K562 (cell line): ENCODE measurements around the gene CCR5AS.

Experiments used
- BCOR ChIP-seq: fragments of 450-650 bp; IDR thresholded peaks from 2 replicates; pipeline ENCODE4 v1.6.1; 2016
- CBFA2T3 ChIP-seq: fragments of 450-650 bp; IDR thresholded peaks from 2 replicates; pipeline ENCODE4 v1.6.1; 2017
- ELF1 ChIP-seq: fragments of 200-800 bp; sonication (Bioruptor generic); IDR thresholded peaks from 2 replicates; pipeline ENCODE4 v1.6.1; 2016; ENCODE audit warnings: missing genetic modification characterization, missing compliant biosample characterization
- ETV5 ChIP-seq: sonication (generic); formaldehyde crosslinking; IDR thresholded peaks from 2 replicates; pipeline ENCODE4 v1.4.0; 2020; ENCODE audit warnings: low read depth, mild to moderate bottlenecking, missing genetic modification reagents
- FIP1L1 ChIP-seq: fragments of 200-400 bp; formaldehyde crosslinking; IDR thresholded peaks from 2 replicates; pipeline ENCODE4 v1.6.1; 2018; ENCODE audit warnings: mild to moderate bottlenecking, low read depth, low read length; ENCODE audit not compliant: poor library complexity, severe bottlenecking
- GTF2B ChIP-seq: IDR thresholded peaks from 2 replicates; pipeline ENCODE4 v1.6.1; 2011; ENCODE audit not compliant: insufficient read length; ENCODE audit errors: extremely low read depth
- JUND ChIP-seq, 2 experiments: IDR thresholded peaks; 2 replicates in 1 of 2; 3 replicates in 1 of 2; pipeline ENCODE4 v1.6.1; 2011; ENCODE audit warnings: borderline replicate concordance in 2 of 2, low read depth in 2 of 2, low read length in 2 of 2, improper control_type of control experiment in 1 of 2, missing biosample characterization in 1 of 2, missing genetic modification characterization in 1 of 2, missing genetic modification reagents in 1 of 2
- MAFG ChIP-seq: fragments of 450-650 bp; conservative IDR thresholded peaks from 2 replicates; pipeline ENCODE4 v1.6.1; 2016; ENCODE audit warnings: missing genetic modification characterization, missing compliant biosample characterization
- MAZ ChIP-seq, 2 experiments: fragments of 450-650 bp in 1 of 2; sonication (generic) in 1 of 2; formaldehyde crosslinking; IDR thresholded peaks in 1 of 2; conservative IDR thresholded peaks in 1 of 2; 2 replicates each; pipeline versions ENCODE4 v1.4.0 to v1.5.0; 2020; ENCODE audit warnings: mild to moderate bottlenecking in 1 of 2, missing genetic modification reagents in 1 of 2
- MEIS2 ChIP-seq: fragments of 450-650 bp; IDR thresholded peaks from 2 replicates; pipeline ENCODE4 v1.6.1; 2014; ENCODE audit warnings: mild to moderate bottlenecking; ENCODE audit not compliant: partially characterized antibody
- MIER1 ChIP-seq: fragments of 450-650 bp; IDR thresholded peaks from 2 replicates; pipeline ENCODE4 v1.6.1; 2016; ENCODE audit warnings: antibody characterized with exemption, mild to moderate bottlenecking, low read depth
- NUFIP1 ChIP-seq: fragments of 450-650 bp; IDR thresholded peaks from 2 replicates; pipeline ENCODE4 v1.6.1; 2018; ENCODE audit not compliant: partially characterized antibody
- RFX5 ChIP-seq: IDR thresholded peaks from 2 replicates; pipeline ENCODE4 v1.6.1; 2011; ENCODE audit warnings: low read depth, mild to moderate bottlenecking, improper control_type of control experiment, low read length
- RNF2 ChIP-seq: sonication (generic); IDR thresholded peaks from 2 replicates; pipeline ENCODE4 v1.6.1; 2016
- TOE1 ChIP-seq, 2 experiments: fragments of 450-650 bp in 1 of 2; sonication (generic) in 1 of 2; formaldehyde crosslinking in 1 of 2; IDR thresholded peaks; 2 replicates each; pipeline versions ENCODE4 v1.7.1 to v1.8.0; 2016 to 2022; ENCODE audit warnings: borderline replicate concordance in 2 of 2, mild to moderate bottlenecking in 2 of 2, antibody characterized with exemption in 1 of 2, inconsistent platforms in 1 of 2, low read depth in 1 of 2, missing genetic modification reagents in 1 of 2, moderate library complexity in 1 of 2
- TSC22D4 ChIP-seq: fragments of 450-650 bp; IDR thresholded peaks from 2 replicates; pipeline ENCODE4 v1.6.1; 2016; ENCODE audit warnings: missing genetic modification characterization, missing biosample characterization, control low read depth
- VEZF1 ChIP-seq: fragments of 200-800 bp; sonication (Bioruptor generic); IDR thresholded peaks from 2 replicates; pipeline ENCODE4 v1.6.1; 2017; ENCODE audit warnings: missing genetic modification characterization, missing compliant biosample characterization
- ZBTB17 ChIP-seq: fragments of 450-650 bp; formaldehyde crosslinking; IDR thresholded peaks from 2 replicates; pipeline ENCODE4 v1.4.0; 2020; ENCODE audit warnings: mild to moderate bottlenecking
- ZNF174 ChIP-seq: fragments of 250-450 bp; sonication (Bioruptor Pico); IDR thresholded peaks from 2 replicates; pipeline ENCODE4 v1.4.0; 2020; ENCODE audit warnings: mild to moderate bottlenecking
- ZNF24 ChIP-seq: fragments of 450-650 bp; IDR thresholded peaks from 2 replicates; pipeline ENCODE4 v1.6.1; 2016
- ZNF311 ChIP-seq: fragments of 250-450 bp; sonication (Bioruptor Pico); IDR thresholded peaks from 2 replicates; pipeline ENCODE4 v1.4.0; 2020; ENCODE audit warnings: mild to moderate bottlenecking, moderate library complexity
- ZNF316 ChIP-seq: fragments of 450-650 bp; IDR thresholded peaks from 2 replicates; pipeline ENCODE4 v1.6.1; 2016
- ZNF324 ChIP-seq: fragments of 250-450 bp; sonication (Bioruptor Pico); IDR thresholded peaks from 2 replicates; pipeline ENCODE4 v1.4.0; 2020; ENCODE audit warnings: mild to moderate bottlenecking
- ZNF41 ChIP-seq: fragments of 250-450 bp; sonication (Bioruptor Pico); conservative IDR thresholded peaks from 2 replicates; pipeline ENCODE4 v1.4.0; 2020; ENCODE audit warnings: mild to moderate bottlenecking
- ZNF589 ChIP-seq: fragments of 200-800 bp; sonication (Bioruptor generic); IDR thresholded peaks from 2 replicates; pipeline ENCODE4 v1.6.1; 2016; ENCODE audit warnings: low read depth, missing genetic modification characterization, missing compliant biosample characterization
- ZNF740 ChIP-seq, 3 experiments: fragments of 200-800 bp in 1 of 3; sonication (Bioruptor generic) in 1 of 3; sonication (generic) in 1 of 3; formaldehyde crosslinking in 1 of 3; IDR thresholded peaks; 2 replicates each; pipeline versions ENCODE4 v1.6.1 to v1.8.0; 2016 to 2022; ENCODE audit warnings: mild to moderate bottlenecking in 2 of 3, missing compliant biosample characterization in 2 of 3, missing genetic modification characterization in 2 of 3, missing genetic modification reagents in 1 of 3
- ZNF79 ChIP-seq: fragments of 250-450 bp; sonication (Bioruptor Pico); IDR thresholded peaks from 2 replicates; pipeline ENCODE4 v1.4.0; 2020; ENCODE audit warnings: low read depth, mild to moderate bottlenecking, moderate library complexity

Gene CCR5AS

GRCh38 chr3:46416125-46416810, 9.4 kb upstream of the CCR5AS start (continued):
- peak; percentile 86 for TF ChIP-seq VEZF1
- peak; percentile 57; the same call in 1 of the 2 replicates for TF ChIP-seq ZNF589 (CRISPR knock-in tag)
- TF ChIP-seq ZNF24: no peak
- TF ChIP-seq ZNF316: peak; percentile 29; the same call in 1 of the 2 replicates
- TF ChIP-seq MIER1: no peak
- TF ChIP-seq ZNF79 (CRISPR knock-in tag): 0 out of 2 replicates have a peak, but pooled peaks have one; percentile 8
- TF ChIP-seq RNF2: 0 out of 2 replicates have a peak, but pooled peaks have one; percentile 18
- peak; percentile 64 for TF ChIP-seq MAFG (tag)
- peak; percentile 42; the same call in 1 of the 2 replicates for TF ChIP-seq CBFA2T3
- no peak for TF ChIP-seq NUFIP1
- TF ChIP-seq FIP1L1: no peak
- TF ChIP-seq GTF2B: no peak
- no peak for TF ChIP-seq ZNF174
- TF ChIP-seq BCOR: no peak
- no peak for TF ChIP-seq TSC22D4 (tag)
- TF ChIP-seq ZNF41 (CRISPR knock-in tag): no peak
- peak; percentile 62 to 85 for TF ChIP-seq MAZ (CRISPR knock-in tag; conservative IDR thresholded peaks at IDR 0.05 in 1 of 2, IDR thresholded peaks at IDR 0.05 in 1 of 2)
- TF ChIP-seq TOE1 (IDR thresholded peaks at IDR 0.05; ENCODE audit: borderline replicate concordance): no peak
- TF ChIP-seq TOE1 (CRISPR knock-in tag; IDR thresholded peaks at IDR 0.05; ENCODE audit: borderline replicate concordance, low read depth): no peak
- TF ChIP-seq JUND (IDR thresholded peaks at IDR 0.05; ENCODE audit: borderline replicate concordance, low read depth, low read length): no peak
- no peak for TF ChIP-seq JUND (tag; IDR thresholded peaks at IDR 0.05; ENCODE audit: borderline replicate concordance, low read depth, low read length)
- TF ChIP-seq ELF1 (tag): no peak
- peak; percentile 99 for TF ChIP-seq ZBTB17 (CRISPR knock-in tag)
- no peak for TF ChIP-seq MEIS2
- no peak for TF ChIP-seq ETV5 (CRISPR knock-in tag)
- no peak for TF ChIP-seq ZNF740 (CRISPR knock-in tag; IDR thresholded peaks at IDR 0.05)
- no peak for TF ChIP-seq ZNF740 (tag; IDR thresholded peaks at IDR 0.05)
- no peak for TF ChIP-seq RFX5
- no peak for TF ChIP-seq ZNF324 (CRISPR knock-in tag)
- no peak for TF ChIP-seq ZNF311
